Activated naive CD4-positive, alpha-beta T cell treated with Interleukin-2 at 50 U/mL for 16 hours (primary cell): ENCODE measurements around the gene FOXO3B.
A peak's percentile ranks its signal among the peaks of the same experiment; 100 is the strongest.
"Not testable (repeated sequence)": the region's sequence is repeated elsewhere in the genome, so short reads cannot be mapped to it uniquely, and the experiment has no call there.

ENCODE experiments used
- DNase-seq: peaks from one replicate; pipeline ENCODE4 v3.0.0-alpha.2; 2020

The FOXO3B gene

DNA sequence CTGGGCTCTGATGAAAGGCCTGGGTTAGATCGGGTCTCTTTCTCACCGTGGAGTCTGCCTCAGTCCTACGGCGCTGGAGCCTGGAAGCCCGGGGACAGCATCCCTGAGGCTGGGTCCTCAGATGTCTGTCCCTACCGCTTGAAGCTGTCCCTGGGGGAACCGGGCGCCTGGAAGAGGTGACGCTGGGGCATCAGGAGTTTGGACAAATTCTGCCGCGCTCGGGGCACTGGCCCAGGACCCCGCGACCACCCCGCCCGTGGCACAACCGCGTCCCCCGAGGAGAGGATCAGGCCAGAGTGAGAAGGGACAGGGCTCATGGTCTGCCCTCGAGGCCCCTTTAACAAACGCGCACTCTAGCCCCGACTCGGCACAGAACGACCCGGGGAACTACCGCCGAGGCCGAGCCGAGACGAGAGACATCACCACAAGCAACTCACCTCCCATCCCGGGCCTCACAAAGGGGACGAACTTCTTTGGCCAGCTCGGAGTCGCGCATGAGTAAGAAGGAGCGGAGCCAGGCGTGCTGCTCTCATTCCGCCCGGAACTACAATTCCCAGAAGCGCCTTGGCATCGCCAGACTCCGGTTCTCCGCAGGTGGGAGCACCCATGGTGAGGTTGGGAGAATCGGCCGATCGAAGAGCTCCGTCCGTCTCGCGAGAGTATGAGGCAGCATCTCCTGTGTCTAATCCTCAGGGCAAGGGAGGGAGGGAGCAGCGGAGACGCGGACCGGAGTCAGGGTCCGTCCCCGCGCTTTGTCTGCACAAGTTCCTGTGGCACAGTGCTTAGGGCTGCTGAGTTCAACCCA is at the start of gene FOXO3B:
Gene FOXO3B (minus strand): TSS at position 548 of the 805 bp plus-strand sequence. CDS start 663 bp downstream, outside the sequence.
- DNase-seq, result peak; percentile 70

DNA sequence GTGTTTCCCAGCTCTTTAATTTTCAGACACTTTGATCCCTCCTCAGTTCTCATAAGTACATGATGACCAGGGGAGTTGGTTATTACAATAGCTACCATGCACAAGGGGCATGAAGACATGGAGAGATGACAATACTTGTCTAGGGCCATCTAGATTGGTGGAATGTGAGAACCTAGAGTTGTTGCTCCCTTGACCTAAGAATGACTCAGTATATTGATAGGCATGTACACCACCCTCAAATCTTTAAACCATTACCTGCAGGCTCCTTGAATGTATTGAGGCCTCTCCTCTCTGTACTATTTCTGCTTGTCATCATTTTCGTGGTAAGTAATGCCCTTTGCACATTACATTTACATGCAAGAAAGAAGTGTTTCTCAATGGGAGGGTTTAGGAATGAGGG is 41.4 kb upstream of the FOXO3B start:
- DNase-seq, result not testable (repeated sequence)

DNA sequence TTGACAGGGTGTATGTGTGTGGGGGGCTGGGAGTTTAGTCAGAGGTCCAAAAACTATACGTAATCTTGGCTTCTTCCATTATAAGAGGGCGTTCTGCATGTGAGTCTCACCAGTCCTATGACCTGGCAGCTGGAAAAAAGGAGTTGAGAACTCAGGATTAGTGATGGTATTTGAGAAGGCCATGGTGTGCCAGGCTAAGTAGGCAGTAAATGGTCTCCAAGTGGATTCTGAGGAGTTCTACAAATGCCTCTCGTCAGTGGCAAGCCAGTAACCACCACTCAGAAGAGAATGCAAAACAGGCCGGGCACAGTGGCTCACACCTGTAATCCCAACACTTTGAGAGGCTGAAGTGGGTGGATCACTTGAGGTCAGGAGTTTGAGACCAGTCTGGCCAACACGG is 40.5 kb upstream of the FOXO3B start:
- DNase-seq, result not testable (repeated sequence)

DNA sequence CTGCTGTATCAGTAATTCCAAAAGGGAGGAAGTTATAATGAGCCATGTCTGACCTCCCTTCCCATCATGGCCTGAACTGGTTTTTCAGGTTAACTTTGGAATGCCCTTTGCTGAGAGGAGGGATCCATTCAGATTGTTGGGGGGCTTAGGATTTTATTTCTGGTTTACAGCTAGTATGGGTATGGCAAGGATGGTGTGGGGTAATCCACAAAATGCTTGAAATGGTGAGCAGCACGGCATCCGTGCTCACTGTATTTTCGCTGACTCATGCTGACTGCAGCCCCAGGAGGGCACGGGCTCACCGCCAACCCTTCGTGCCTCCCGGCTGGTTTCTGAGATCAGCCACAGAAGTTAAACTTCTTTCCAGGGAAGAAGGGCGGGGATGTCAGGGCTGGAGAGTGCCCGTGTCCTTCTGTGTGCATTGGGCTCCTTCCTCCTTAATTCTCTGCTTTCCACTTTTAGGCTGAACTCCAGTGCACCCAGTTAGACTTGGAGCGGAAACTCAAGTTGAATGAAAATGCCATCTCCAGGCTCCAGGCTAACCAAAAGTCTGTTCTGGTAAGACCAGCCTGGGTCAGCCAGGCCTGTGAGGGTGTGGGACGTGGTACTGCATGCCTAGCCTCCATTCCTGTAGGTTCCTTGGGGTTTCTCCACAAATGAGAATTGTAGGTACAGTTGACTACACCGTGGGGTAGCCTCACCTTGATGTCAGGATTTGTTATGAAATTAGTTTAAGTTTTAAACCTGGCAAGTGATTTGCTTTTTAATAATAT is 39.8 kb upstream of the FOXO3B start:
- not testable (repeated sequence) for DNase-seq

DNA sequence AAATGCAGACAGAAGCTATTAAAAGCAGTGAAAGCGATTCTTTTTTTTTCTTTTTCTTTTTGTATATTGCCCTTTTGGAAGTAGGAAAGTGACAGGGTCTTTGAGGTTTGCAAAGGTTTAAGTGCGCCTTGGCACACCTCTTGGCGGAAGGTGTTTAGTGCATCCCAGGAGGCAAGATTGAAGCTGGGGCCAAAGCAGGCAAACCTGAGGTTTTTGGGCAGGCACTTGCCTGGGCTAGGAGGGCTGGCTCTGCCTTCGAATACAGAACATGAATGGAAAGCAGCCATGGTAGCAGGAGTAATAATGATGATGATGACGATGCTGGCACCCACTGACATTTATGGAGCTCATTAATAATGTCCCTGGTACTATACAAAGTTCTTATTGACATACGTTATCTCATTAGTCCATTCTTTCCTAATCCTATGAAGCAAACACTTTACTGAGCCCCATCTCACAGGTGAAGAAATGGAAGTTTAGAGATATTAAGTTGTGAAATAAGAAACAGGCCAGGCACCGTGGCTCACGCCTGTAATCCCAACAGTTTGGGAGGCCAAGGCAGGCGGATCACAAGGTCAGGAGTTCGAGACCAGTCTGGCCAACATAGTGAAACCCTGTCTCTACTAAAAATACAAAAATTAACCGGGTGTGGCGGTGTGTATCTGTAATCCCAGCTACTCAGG is 37.5 kb upstream of the FOXO3B start:
- DNase-seq, result not testable (repeated sequence)

DNA sequence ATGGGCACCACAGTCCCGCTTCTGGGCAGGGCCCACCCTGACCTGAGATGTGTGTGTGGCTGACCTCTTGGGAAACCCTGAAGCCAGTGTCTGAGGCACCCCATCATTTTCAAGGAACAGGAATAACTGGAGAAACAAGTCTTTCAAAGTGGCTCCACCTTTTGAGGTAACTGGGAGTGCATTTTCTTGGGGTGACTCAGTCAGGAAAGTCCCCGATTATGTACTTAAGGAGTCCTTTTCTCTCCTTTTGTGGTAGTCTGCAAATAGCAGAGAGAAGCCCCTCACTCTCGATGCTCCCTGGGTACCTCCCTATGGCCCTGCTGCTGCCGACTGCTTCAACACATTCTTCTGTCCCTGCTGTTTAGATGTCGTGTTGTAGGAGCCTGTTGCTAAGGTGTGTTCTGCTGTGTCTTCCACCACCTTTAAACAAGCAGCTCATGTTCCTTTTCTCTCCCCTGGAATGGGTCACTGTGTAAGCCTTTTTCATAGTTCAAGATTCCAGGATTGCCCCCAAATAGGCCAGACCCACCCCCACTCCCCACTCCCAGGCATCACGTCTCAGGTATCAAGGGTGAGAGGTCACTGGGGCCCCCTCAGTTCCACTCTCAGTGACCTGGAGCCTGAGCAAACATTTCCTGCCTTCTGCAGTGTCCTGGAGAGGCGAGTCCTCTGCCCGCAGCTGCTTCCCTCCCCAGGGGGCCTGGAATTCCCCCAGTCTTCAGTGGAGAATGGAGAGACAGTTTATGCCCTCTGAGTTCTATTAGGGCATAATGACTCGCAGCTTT is 36.7 kb upstream of the FOXO3B start:
- DNase-seq, result not testable (repeated sequence)

DNA sequence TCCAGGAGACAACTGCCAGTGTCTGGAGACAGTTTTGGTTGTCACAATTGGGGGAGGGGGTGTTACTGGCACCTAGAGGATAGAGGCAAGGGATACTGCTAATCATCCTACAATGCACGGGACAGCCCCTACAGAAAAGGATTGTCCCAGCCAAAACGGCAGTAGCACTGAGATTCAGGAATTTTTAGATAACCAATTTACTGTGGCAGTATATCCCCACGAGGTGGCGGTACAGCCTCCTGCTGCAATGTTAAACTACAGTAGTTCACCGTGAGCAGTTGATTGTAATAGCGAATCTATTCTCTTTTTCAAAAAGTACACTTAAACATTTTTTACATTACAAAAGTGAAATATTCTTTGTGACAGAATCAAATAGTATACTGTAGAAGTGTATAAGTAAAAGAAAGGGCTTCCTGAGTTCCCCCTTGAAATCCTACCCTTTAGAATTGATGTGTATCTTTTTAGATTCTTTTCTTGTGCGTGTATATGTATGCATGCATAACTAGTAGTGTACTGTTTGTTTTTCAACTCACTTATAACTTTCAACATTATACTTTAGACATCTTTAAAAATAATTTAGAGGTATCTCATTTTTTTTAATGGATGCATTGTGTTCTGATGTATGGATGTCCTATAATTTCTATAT is 30.4 kb upstream of the FOXO3B start:
- peak; percentile 59 for DNase-seq

DNA sequence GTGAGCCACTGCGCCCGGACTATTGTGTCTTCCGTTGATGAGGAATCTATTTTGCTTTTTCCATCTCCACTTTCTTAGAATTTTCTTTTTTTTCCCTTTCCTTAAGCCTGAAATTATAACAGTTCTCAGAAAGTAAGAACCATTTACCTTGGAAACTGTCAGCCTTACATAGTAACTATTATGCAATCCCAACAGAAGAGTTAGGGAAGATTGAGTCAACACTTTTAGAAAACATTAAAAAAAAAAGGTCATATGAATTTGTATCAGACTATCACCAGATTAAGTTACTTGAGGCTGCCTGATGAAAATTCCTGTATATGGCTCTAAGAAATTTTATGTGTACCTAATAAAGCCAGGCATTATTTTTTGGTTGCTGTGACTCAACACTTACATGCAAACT is 26.1 kb upstream of the FOXO3B start:
- not testable (repeated sequence) for DNase-seq

DNA sequence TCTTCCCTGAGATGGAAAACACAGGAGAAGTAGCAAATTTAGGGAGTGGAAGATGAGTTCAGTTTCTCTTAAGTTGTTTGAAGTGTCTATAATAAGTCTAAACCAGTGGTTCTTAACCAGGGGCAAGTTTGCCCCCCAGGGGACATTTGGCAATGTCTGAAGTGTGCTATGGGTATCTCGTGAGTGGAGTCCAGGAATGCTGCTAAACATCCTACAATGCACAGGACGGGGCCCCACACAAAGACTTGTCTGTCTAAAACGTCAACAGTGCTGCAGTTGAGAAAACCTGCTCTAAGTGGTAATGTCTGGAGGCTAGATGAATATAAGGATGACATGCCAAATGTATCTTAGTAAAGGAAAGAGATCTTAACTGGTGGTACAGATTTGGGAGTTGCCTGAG is 23.8 kb upstream of the FOXO3B start:
- not testable (repeated sequence) for DNase-seq

DNA sequence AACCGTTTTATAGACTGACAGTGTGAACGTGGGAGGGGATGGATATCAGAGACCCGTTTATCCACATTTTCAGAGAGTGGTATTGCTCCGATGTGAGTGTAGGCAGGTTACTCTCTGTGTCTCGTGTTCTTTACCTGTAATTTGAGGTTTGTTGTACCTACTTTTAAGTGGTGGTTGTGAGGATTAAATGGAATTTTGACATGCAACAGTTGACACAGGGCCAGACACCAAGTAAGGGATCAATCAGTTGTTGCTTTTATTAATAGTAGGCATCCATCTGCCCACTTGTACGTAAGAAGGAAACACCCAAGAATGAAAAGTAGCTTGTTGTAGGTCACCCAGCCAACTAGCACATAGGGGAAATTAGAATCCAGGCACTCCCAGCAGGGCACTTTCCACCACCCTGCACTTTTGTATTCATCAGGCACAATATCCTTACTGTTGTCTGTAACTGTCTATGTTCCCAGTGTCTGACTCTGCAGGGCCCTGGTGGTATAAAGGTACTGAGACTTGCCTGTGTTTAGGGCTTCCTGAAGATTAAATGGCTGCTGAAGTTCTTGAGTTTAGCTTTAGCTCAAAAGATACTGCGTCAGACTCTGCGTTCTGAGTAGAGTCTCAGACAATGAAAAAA is 16.5 kb upstream of the FOXO3B start:
- not testable (repeated sequence) for DNase-seq

DNA sequence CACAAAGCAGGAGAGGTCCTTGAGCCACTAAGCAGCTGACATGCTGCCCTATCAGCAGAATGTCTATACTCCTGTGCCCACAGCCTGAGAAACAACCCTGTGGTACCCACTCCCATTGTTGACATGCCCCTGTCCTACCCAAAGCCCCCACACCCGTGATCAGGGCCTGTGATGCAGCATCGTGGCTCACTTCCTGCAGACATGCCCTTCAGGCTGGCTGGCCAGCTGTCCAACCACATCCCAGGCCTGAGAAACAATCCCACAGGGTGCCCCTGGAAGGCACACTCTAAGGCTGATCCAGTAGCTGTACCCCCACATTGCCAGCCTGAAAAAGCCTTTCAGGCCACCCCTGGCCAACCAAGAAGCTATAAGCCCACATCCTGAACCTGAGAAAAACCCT is 13.0 kb upstream of the FOXO3B start:
- not testable (repeated sequence) for DNase-seq

DNA sequence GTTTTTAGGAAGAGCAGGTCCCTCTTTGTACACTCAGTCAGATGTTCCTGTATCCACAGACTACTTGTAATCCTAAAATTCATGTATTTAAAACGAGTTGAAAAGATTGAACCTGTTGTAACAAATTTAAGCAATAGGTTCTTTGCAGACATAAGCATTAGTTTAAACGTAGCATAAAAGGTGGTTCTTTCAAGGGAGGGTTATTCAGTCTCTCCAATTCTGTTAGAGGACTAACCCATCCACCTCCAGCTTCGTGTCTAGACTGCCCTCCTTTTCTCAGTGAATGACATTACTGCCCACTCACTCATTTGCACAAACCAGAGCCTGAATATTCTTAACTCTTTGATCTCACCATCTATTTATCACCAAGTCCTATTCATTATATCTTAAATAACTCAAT is 554 bp upstream of the FOXO3B start:
- not testable (repeated sequence) for DNase-seq

DNA sequence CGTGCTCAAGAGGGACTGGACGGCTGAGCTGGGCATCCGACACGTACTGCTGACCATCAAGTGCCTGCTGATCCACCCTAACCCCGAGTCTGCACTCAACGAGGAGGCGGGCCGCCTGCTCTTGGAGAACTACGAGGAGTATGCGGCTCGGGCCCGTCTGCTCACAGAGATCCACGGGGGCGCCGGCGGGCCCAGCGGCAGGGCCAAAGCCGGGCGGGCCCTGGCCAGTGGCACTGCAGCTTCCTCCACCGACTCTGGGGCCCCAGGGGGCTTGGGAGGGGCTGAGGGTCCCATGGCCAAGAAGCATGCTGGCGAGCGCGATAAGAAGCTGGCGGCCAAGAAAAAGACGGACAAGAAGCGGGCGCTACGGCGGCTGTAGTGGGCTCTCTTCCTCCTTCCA is 4.7 kb downstream of the FOXO3B start:
- DNase-seq, result not testable (repeated sequence)

DNA sequence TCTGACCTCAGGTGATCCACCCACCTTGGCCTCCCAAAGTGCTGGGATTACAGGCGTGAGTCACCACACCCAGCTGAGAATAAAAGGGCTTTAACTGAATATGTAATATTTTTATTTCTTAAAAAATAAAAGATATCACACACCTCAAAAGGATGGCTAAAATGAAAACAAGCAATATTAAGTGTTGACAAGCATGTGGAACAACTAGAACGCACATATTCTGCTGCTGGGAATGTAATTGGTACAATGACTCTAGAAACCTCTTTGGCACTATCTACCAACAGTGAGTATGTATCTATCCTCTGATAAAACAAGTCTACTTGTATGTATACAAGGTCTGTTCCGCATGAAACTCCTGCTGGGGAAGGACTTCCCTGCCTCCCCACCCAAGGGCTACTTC is 5.2 kb downstream of the FOXO3B start:
- not testable (repeated sequence) for DNase-seq

DNA sequence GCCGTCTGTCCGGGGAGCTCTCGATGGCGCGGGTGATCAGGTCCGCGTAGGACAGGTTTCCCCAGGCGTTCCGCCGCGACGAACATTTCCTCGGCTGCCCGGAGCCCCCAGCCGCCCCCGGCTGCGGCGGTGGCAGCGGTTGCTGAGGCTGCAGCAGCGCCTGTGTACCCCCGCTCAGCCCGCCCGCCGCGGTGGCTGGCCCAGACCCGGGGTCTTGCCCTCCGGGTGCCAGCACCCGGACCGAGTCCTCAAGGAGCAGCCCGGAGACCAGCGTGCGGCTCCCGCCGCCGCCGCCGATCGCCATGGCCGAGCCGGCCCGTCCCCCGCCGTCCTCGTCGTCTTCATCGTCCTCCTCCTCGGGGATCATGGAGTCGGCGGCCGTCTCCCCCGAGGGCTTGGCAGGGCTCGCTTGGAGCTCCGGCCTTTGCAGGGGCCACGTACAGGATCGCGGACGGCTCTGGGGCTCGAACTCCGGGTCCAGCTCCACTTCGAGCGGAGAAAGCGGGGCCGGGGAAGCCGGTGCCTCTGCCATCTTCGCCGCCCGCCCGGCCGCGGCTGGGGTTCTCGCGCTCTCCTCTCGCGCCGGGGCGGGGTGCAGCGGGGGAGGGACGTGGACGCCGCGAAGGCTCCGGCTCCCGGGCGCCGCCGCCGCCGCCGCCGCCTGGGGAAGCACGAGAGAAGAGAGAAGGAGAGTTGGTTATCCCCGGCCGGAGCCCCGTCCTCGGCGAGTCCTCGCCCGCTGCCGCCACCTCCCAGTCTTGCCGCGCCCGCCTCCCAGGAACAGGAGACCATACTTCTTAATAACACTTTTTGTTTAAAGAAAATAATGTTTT is 9.5 kb downstream of the FOXO3B start:
- DNase-seq, result not testable (repeated sequence)

DNA sequence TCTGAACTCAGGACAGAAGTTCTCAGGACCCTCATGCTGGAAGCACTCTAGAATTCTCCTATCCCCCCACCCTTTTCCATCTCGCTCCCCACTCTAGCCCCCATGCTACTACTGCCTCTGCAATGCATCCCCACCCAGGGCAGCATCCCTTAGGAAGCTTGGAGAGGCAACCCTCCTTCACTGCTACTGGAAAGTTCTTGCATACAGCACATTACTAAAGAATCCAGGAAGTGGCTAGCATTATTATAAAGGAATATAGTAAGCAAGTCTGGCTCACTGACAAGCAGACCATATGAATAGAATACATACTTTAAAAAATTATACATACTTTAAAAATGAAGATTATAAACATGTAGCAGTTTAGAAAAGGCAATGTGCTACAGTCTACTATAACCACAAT is 13.5 kb downstream of the FOXO3B start:
- not testable (repeated sequence) for DNase-seq

DNA sequence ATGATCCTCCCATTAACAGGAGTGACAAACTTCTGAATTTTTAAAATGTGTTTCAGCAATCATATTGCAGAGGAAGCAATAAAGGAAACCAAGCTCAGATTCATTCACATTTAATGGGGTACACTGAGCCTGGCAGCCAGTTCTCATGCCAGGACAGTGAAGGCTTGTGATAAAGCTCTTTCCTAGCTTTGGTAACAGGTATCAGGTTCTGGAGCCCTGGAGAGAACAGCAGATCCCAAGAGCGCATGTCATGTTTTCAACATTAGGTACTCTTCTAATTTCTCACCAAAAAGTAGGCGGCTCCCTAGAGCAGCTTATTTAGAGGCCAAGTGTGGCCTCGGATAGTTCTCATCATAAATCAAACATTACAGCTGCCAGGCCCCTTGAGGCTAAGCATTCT is 14.6 kb downstream of the FOXO3B start:
- not testable (repeated sequence) for DNase-seq

DNA sequence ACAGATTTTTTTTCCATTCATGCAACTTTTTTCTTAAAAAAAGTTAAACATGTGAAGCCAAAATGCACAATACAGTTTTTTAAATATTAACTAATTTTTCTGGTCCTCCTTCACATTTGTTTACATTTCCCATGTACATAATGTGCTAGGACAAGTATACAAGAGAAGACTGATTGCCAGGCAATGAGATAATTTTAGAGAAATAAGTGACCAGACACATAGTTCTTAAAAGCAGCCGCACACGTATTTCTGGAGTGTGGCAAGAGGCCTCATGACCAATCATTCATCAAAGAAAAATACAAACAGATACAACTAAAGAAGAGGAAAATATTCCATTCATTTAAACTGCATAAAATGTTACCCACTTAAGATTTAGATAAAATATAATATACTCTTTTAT is 15.8 kb downstream of the FOXO3B start:
- not testable (repeated sequence) for DNase-seq

DNA sequence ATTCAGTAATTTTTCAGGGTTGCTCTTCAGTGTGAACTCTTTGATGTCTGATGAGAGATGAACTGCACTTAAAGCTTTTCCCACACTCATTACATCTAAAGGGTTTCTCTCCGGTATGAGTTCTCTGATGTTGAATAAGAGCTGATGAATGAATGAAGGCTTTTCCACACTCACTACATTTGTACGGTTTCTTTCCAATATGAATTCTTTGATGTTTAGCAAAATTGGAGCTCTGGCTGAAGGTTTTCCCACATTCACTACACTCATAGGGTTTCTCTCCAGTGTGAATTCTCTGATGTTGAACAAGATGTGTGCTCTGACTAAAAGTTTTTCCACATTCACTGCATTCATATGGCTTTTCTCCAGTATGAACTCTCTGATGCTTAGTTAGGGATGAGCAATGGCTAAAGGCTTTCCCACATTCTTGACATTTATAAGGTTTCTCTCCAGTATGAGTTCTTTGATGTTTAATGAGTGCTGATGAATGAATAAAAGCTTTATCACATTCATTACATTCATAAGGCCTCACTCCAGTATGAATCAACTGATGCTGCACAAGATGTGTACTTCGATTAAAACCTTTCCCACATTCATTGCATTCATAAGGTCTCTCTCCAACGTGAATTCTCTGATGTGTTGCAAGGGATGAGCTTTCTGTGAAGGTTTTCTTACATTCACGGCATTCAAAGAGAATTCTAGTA is 20.0 kb downstream of the FOXO3B start:
- DNase-seq, result not testable (repeated sequence)

DNA sequence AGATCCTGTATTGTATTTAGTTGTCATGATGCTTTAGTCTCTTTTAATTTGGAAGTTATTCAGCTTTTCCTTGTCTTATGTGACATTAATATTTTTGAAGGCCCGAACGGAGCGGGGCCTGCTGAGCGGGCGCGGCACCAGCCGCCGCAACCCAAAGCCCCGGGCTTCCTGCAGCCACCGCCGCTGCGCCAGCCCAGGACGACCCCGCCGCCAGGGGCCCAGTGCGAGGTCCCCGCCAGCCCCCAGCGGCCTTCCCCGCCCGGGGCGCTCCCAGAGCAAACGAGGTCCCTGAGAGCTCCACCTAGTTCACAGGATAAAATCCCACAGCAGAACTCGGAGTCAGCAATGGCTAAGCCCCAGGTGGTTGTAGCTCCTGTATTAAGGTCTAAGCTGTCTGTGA is 32.0 kb downstream of the FOXO3B start:
- not testable (repeated sequence) for DNase-seq
